Measurements from ENCODE around the gene RETN. TPM values are rescaled to one million over a fixed set of nuclear protein-coding genes. Genes with fewer than 3 reads are reported as not detected.

Gene RETN
- total RNA-seq, 3 donors from 2014 or later (not counting 1 experiment from before 2014, with no cell fraction given), result 3.8 TPM; not detected in 2

GRCh38 chr19:7633698-7634097, 35.2 kb upstream of the RETN start, which contains the start of gene PCP2:
TSS of gene PCP2 (minus strand) at chr19:7633719. CDS start at chr19:7633457, 262 bp downstream.
- no peak for DNase-seq
- no peak for ATAC-seq
- peaks cover 45% of the 10 kb centered on the region for H3K4me1 ChIP-seq (ENCODE audit: control insufficient read depth, insufficient read depth, low read length)
- Mint-ChIP-seq H3K4me1 (peaks cover 28 to 65% of the 10 kb centered on the region in 2 donors), H3K9me3 (no peaks in the 10 kb centered on the region), H3K36me3 (no peaks in the 10 kb centered on the region), H3K27me3 (ENCODE audit: low read depth in 2 of 2) (no peaks in the 10 kb centered on the region), H3K27ac (peak within 1 kb of the TSS in 1 of 2 donors; percentile 94), H3K4me3 (peak within 1 kb of the TSS; percentile 56)
- no peak for TF ChIP-seq CTCF (IDR thresholded peaks at IDR 0.05)
- WGBS (ENCODE audit: insufficient coverage), result 60% methylated on average over 2 of the region's 2 CpGs
- no peak within 1 kb of the TSS for H3K4me3 ChIP-seq (ENCODE audit: low read length)
- peaks cover 2% of the 10 kb centered on the region for H3K36me3 ChIP-seq (ENCODE audit: control insufficient read depth, insufficient read depth, low read length)
- H3K27ac ChIP-seq (ENCODE audit: low read length), result no peak within 1 kb of the TSS
- H3K27me3 ChIP-seq (ENCODE audit: control insufficient read depth, insufficient read depth, low read length), result no peaks in the 10 kb centered on the region
- H3K9me3 ChIP-seq (ENCODE audit: control insufficient read depth, insufficient read depth, low read length), result no peaks in the 10 kb centered on the region
- intact Hi-C loops (cut with micrococcal nuclease), result loop anchor here (10.0 kb wide), 1 partner anchor 51 kb away; the partner anchor contains the start of gene TRAPPC5

- Mint-ChIP-seq H3K4me1 (peaks cover 17 to 63% of the 10 kb centered on the region in 2 donors), H3K9me3 (peaks cover 0 to 2% of the 10 kb centered on the region in 2 donors), H3K27ac (peak overlapping the region; percentile 84 to 94), H3K4me3 (peak overlapping the region; percentile 88), H3K27me3 (ENCODE audit: low read depth in 2 of 2) (no peaks in the 10 kb centered on the region), H3K36me3 (no peaks in the 10 kb centered on the region)
- WGBS (ENCODE audit: insufficient coverage), result 81% methylated on average over 4 of the region's 6 CpGs
- no peak overlapping the region for H3K4me3 ChIP-seq (ENCODE audit: low read length)
- no peaks in the 10 kb centered on the region for H3K27me3 ChIP-seq (ENCODE audit: control insufficient read depth, insufficient read depth, low read length)
- no peak for TF ChIP-seq CTCF (IDR thresholded peaks at IDR 0.05)
- DNase-seq (no peak), ATAC-seq (no peak)
- peaks cover 42% of the 10 kb centered on the region for H3K4me1 ChIP-seq (ENCODE audit: control insufficient read depth, insufficient read depth, low read length)
- H3K9me3 ChIP-seq (ENCODE audit: control insufficient read depth, insufficient read depth, low read length), result no peaks in the 10 kb centered on the region
- peaks cover 6% of the 10 kb centered on the region for H3K36me3 ChIP-seq (ENCODE audit: control insufficient read depth, insufficient read depth, low read length)
- no peak overlapping the region for H3K27ac ChIP-seq (ENCODE audit: low read length)
- intact Hi-C loops (cut with micrococcal nuclease), result loop anchor here (10.0 kb wide), 1 partner anchor 49 kb away; the partner anchor contains the start of gene TRAPPC5
Observed at GRCh38 chr19:7635670-7636069, 33.2 kb upstream of the RETN start.

GRCh38 chr19:7636317-7636690, 32.5 kb upstream of the RETN start:
- Histone ChIP-seq H3K27ac (ENCODE audit: low read length) (peak overlapping the region; percentile 96), H3K36me3 (ENCODE audit: control insufficient read depth, insufficient read depth, low read length) (peaks cover 6% of the 10 kb centered on the region), H3K9me3 (ENCODE audit: control insufficient read depth, insufficient read depth, low read length) (no peaks in the 10 kb centered on the region), H3K27me3 (ENCODE audit: control insufficient read depth, insufficient read depth, low read length) (no peaks in the 10 kb centered on the region), H3K4me1 (ENCODE audit: control insufficient read depth, insufficient read depth, low read length) (peaks cover 37% of the 10 kb centered on the region), H3K4me3 (ENCODE audit: low read length) (peak overlapping the region; percentile 78)
- ATAC-seq (no peak), DNase-seq (no peak)
- H3K4me3 Mint-ChIP-seq, result peak overlapping the region; percentile 88
- intact Hi-C loops (cut with micrococcal nuclease), result loop anchor here (10.0 kb wide), 1 partner anchor 48 kb away; the partner anchor contains the start of gene TRAPPC5
- peak overlapping the region; percentile 84 to 94 for H3K27ac Mint-ChIP-seq
- peaks cover 14 to 59% of the 10 kb centered on the region in 2 donors for H3K4me1 Mint-ChIP-seq
- no peak for TF ChIP-seq CTCF (IDR thresholded peaks at IDR 0.05)
- no peaks in the 10 kb centered on the region for H3K27me3 Mint-ChIP-seq (ENCODE audit: low read depth in 2 of 2)
- peaks cover 0 to 2% of the 10 kb centered on the region in 2 donors for H3K9me3 Mint-ChIP-seq
- no peaks in the 10 kb centered on the region for H3K36me3 Mint-ChIP-seq
- 78% methylated on average over 16 of the region's 16 CpGs for WGBS (ENCODE audit: insufficient coverage)
